D721Med (cell line): Measurements from ENCODE around the gene DMRTA2.

Source experiments
- DNase-seq: peaks from one replicate; pipeline ENCODE4 v3.0.0; 2011; ENCODE audit warnings: low spot score; ENCODE audit not compliant: insufficient read length
- FAIRE-seq: peaks from 2 replicates; lab custom pipeline; 2011; peaks lifted over from hg19 to GRCh38; lab: Jason Lieb, UNC
- TF ChIP-seq, protein P1 (sequence below): IDR thresholded peaks from 2 replicates; pipeline ENCODE4 v1.5.1; 2012; ENCODE audit warnings: mild to moderate bottlenecking, control low read depth; ENCODE audit not compliant: insufficient read depth; ENCODE audit errors: missing control alignments

DMRTA2 gene

DNA sequence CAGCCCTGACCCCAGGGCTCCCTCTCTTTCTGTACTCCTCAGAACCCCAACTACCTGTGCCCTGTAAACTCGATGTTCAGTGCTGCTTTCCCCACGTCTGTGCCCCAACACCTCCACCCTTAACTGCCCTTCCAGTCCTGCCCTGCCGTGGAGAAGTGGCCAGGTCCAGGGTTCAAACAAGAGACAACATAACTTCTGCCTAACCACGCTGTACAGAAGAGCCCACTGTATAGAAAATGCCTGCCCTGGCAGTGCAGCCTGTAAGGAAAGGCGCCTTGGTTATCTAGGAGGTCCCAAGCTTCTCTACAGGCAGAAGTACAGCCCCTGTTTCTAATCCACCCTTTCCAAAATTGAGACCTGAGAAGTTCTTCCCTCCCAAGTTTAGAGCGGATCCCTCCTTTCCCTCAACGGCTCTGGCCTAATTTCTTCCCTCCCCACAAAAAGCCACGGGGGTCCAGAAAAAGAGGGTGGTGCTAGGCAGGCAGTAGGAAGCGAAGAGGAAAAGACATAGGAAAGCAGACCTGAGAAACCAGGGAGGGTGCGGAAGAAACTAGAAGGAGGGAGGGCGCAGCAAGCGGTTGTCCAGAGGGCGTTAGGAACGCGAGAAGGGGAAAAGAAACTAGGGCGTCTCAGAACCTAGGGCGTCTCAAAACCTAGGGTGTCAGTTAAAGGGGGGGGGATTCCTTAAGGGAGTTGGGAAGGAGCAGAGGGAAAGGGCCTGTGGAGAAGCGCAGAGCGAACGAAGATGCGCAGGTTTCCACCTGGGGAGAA lies 3.2 kb downstream of the DMRTA2 start:
- TF ChIP-seq, protein P1, sequence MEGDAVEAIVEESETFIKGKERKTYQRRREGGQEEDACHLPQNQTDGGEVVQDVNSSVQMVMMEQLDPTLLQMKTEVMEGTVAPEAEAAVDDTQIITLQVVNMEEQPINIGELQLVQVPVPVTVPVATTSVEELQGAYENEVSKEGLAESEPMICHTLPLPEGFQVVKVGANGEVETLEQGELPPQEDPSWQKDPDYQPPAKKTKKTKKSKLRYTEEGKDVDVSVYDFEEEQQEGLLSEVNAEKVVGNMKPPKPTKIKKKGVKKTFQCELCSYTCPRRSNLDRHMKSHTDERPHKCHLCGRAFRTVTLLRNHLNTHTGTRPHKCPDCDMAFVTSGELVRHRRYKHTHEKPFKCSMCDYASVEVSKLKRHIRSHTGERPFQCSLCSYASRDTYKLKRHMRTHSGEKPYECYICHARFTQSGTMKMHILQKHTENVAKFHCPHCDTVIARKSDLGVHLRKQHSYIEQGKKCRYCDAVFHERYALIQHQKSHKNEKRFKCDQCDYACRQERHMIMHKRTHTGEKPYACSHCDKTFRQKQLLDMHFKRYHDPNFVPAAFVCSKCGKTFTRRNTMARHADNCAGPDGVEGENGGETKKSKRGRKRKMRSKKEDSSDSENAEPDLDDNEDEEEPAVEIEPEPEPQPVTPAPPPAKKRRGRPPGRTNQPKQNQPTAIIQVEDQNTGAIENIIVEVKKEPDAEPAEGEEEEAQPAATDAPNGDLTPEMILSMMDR = no peak
- no peak for FAIRE-seq
- no peak for DNase-seq

DNA sequence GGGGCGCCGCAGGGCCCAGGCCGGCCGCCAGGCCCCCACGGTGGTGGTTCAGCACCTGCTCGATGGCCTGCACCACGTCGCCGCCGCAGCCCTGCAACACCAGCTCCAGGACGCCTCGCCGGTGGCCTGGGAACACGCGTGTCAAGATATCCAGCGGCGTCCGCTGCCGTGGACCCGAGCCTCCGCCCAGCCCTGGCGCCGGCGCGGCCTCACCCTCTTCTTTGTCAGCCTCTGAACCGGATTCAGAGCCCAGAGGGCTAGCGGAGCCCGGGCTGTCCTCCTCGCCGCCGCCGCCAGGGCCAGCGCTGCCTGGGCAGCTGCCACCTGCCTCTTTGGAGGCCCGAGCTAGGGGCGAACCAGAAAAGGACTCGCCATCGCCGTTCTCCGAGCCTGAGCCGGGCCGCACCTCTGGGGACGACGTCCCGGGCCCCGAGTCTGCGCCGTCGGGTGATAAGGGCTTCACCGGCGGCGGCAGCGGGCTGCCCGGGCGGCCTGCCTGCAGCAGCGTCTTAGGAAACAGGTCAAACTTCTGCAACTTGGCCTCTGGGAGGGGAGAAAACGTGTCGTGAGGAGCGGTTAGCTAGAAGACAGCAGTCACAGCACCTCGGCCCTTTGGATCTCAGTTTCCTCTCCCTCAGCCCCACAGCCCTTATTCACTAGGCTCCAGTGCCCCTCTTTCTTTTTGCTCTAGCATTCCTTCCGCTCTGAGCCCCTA lies 3.9 kb downstream of the DMRTA2 start:
- FAIRE-seq = no peak
- TF ChIP-seq, protein P1 = no peak
- DNase-seq = no peak

DNA sequence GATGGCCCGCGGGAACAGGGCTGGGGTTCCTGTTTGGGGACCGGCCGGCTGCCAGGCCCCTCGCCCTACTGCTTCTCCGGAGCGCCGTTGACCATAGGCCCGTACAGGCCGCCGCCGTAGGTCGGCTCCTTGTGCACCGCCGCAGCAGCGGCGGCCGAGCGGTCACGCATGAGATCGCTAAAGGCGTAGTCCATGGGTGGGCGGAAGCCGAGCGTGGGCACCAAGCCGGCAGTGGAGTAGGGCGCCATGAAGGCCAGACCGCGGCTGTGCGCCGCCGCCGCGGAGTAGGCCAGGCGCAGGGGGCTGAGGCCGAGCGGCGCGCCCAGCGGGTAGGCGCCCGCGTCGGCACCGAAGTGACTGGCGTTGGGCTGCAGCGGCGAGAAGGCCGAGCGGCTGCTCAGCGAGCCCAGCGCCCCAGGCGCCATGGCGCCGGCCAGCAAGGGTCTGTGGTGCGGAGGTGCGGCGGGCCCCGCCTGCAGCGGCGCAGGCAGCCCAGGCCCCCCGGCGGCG lies 4.6 kb downstream of the DMRTA2 start:
- no peak for FAIRE-seq
- TF ChIP-seq, protein P1 = no peak
- no peak for DNase-seq

DNA sequence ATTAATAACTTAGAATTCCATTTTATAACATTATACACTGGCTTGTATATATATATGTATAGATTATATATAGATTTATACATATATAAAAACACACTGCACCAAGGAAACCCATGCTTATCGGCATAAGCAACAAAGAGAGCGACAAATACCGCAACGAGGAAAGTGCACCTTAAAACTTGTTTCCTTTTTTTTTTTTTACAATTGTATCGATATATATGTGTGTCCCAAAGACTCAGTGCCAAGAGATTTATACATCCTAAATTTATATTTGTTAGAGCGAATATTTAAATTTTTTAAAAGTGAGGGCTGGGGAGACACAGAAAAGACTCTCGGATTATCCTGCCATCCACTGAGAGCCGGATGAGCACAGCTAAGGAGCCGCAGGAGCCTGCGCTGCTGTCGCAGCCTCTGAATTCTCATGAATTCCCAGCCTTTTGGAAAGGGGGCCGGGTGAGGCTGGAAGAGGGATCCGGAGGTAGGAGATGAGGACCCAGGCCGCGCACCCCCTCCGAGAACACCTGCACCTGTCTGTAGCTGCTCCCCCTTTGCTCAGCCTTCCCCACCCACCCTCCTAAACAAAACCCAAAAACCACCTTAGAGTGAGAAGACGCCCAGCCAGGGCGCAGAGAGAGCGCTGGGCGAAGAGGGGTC lies 5.2 kb downstream of the DMRTA2 start:
- TF ChIP-seq, protein P1 = no peak
- FAIRE-seq = no peak
- no peak for DNase-seq

DNA sequence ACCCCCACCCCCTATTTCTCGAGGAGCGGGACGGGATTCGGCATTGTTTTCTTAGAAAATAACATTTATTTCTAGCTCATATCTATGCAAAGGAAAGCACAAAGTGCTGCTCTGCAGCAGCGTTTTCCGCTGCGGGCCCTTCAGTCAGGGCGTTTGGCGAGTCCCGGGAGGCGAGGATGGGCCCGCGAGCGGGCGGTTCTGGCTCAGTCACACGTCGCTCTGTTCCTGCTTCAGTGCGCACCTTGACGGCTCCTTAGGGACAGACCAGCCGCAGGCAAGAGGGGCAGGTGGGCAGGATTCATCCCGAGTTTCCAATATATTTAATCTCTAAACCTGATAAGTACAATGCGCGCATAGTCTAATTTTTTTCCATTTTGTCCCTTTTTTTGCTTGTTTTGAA lies 5.7 kb downstream of the DMRTA2 start:
- TF ChIP-seq, protein P1 = no peak
- DNase-seq = no peak
- FAIRE-seq = no peak

DNA sequence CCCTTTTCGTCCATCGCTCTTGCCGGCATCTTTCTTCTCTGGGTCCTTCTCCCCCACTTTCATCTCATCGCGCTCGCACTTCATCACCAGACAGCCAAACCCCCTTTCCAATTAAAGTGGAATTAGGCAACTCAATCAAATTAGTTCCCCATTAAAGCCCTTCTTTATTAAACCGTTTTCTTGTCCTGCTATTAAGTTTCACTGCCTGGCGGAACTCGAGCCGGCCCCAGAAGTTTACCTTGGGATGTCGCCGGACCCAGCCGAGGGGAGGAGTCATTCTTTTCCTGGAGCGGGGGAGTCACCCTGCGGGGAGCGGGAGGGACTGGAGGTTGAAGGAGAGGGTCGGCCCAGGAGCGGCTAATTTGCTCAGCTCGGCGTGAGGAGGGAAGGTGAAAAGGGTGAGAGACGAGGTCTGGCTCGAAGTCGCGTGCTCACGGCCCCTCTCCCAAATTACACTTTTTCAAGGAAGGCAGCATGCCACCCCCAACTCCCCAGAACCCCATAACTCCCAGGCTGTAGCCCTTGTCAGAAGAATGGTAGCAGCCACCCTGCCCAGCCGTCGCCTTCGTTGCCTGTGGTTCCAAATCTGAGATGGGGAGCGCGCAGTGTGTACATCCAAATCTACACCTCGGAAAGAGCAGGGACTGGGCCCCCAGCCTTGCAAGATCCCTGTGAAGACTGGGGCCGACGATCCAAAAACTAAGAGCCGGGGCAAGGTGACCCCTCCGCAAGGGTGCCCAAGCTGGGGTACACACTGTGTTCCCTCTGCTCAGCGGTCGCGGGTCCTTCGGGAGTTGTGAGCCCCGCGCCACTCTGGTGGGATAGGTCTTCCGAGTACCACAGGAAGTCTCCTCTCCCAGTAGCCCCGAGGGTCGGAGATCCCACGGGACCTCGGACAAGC lies 6.4 kb downstream of the DMRTA2 start:
- FAIRE-seq = no peak
- no peak for DNase-seq
- TF ChIP-seq, protein P1 = no peak
